Measurements from ENCODE around the gene RWDD2A.
"Not testable (repeated sequence)": the region's sequence is repeated elsewhere in the genome, so short reads cannot be mapped to it uniquely, and the experiment has no call there.

RWDD2A gene

DNA sequence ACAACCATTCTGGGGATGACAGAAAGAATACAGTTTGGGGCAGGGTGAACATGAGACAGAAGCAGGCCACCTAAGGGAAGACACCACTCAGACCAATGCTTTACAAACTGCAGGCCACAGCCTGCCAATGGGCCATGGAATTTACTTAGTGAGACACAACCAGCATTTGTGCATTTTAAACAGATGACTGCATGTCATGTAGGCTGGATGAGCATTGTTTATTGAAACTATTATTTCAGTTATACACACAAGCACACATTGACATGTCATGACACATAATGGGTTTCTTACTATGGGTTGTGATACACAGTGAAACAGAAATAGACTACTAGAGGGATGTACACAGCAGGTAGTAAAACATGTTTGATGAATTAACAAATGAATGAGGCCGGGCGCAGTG lies 8.1 kb upstream of the RWDD2A start:
- Mint-ChIP-seq H3K36me3 (ENCODE audit: low read depth) (peaks cover 64% of the 10 kb centered on the region), H3K9me3 (no peaks in the 10 kb centered on the region), H3K4me3 (no peak overlapping the region), H3K27ac (no peak overlapping the region), H3K27me3 (no peaks in the 10 kb centered on the region), H3K4me1 (ENCODE audit: low read depth) (peaks cover 4% of the 10 kb centered on the region)

DNA sequence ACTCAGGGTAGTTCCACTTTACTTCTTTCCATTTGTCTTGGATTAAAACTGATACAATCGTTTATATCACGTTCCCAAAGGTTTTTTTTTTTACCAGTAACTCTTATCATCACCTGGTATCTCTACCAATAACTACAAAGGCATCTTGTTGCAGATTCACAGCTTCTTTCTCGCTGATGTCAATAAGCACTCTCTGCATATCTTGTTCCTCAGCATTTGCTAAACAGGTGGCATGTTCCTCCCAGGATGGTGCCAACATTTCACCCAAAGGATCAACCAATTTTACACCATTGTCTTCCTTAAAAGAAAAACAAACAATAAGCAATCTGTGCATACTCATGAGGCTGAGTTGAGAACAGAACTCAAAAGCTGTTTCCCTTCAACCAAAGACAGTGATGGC lies 4.7 kb upstream of the RWDD2A start:
- H3K27ac Mint-ChIP-seq = no peak overlapping the region
- no peak overlapping the region for H3K4me3 Mint-ChIP-seq
- peaks cover 55% of the 10 kb centered on the region for H3K36me3 Mint-ChIP-seq (ENCODE audit: low read depth)

DNA sequence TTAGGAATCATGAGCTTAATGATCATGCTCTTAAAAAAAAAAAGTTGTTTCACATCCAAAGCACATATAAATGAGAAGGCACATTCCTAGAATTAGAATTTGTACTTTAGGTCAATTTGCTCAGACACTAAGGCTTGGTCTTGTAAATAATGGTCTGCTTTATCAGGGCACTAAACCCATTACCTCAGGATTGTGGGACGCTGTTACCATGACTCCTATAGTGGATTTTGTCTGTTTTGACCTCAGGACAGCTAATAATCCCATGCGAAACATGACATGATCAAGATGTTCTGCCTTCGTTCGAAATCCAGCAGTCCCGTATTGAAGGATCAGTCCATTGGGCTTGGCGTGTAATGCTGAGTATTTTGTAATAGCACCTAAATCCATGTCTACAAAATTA lies 2.5 kb upstream of the RWDD2A start:
- H3K27me3 Mint-ChIP-seq = no peaks in the 10 kb centered on the region
- peaks cover 36% of the 10 kb centered on the region for H3K36me3 Mint-ChIP-seq (ENCODE audit: low read depth)
- H3K4me1 Mint-ChIP-seq (ENCODE audit: low read depth) = peaks cover 34% of the 10 kb centered on the region
- H3K27ac Mint-ChIP-seq = no peak overlapping the region
- no peaks in the 10 kb centered on the region for H3K9me3 Mint-ChIP-seq
- no peak overlapping the region for H3K4me3 Mint-ChIP-seq

More for the DNA sequence above, 4.7 kb upstream of the RWDD2A start:
- Mint-ChIP-seq H3K4me1 (ENCODE audit: low read depth) (peaks cover 22% of the 10 kb centered on the region), H3K9me3 (no peaks in the 10 kb centered on the region), H3K27me3 (no peaks in the 10 kb centered on the region)

GRCh38 chr6:83191974-83192373 lies 1.2 kb upstream of the RWDD2A start:
- H3K9me3 Mint-ChIP-seq, H3K27me3 Mint-ChIP-seq: not testable (repeated sequence)
- peak overlapping the region; percentile 97 for H3K4me3 Mint-ChIP-seq
- peaks cover 34% of the 10 kb centered on the region for H3K36me3 Mint-ChIP-seq (ENCODE audit: low read depth)
- H3K4me1 Mint-ChIP-seq (ENCODE audit: low read depth) = peaks cover 34% of the 10 kb centered on the region
- peak overlapping the region; percentile 95 for H3K27ac Mint-ChIP-seq

DNA sequence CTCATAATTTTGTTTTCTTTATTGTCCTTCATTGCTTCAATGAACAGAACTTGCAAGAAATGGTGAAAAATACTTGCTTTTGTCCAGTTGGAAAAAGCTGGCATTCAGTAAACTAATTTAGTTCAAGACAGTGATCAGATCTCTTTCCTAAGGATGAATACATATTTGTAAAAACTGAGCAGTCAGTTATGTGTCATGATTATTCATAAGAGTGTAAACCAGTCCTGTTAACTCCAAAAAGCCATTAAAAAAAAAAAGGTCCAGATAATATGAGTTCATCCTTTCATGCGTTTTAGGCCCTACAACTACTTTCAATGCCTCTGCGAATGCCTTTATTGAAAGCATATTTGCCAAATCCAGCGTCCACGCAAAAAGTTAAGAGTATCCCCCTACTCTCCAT lies 701 bp upstream of the RWDD2A start:
- Mint-ChIP-seq H3K9me3 (no peaks in the 10 kb centered on the region), H3K4me3 (peak overlapping the region; percentile 97), H3K27ac (peak overlapping the region; percentile 95), H3K27me3 (no peaks in the 10 kb centered on the region), H3K36me3 (ENCODE audit: low read depth) (peaks cover 34% of the 10 kb centered on the region), H3K4me1 (ENCODE audit: low read depth) (peaks cover 34% of the 10 kb centered on the region)

GRCh38 chr6:83193747-83194566 lies 800 bp downstream of the RWDD2A start:
- peak overlapping the region; percentile 97 for H3K4me3 Mint-ChIP-seq
- no peaks in the 10 kb centered on the region for H3K27me3 Mint-ChIP-seq
- peaks cover 36% of the 10 kb centered on the region for H3K4me1 Mint-ChIP-seq (ENCODE audit: low read depth)
- peaks cover 27% of the 10 kb centered on the region for H3K36me3 Mint-ChIP-seq (ENCODE audit: low read depth)
- no peak overlapping the region for H3K27ac Mint-ChIP-seq
- H3K9me3 Mint-ChIP-seq = no peaks in the 10 kb centered on the region

GRCh38 chr6:83198486-83199172 lies 5.5 kb downstream of the RWDD2A start:
- H3K9me3 Mint-ChIP-seq = no peaks in the 10 kb centered on the region
- H3K36me3 Mint-ChIP-seq (ENCODE audit: low read depth) = peaks cover 6% of the 10 kb centered on the region
- no peaks in the 10 kb centered on the region for H3K27me3 Mint-ChIP-seq
- H3K4me3 Mint-ChIP-seq = no peak overlapping the region
- H3K27ac Mint-ChIP-seq = no peak overlapping the region
- H3K4me1 Mint-ChIP-seq (ENCODE audit: low read depth) = peaks cover 23% of the 10 kb centered on the region

DNA sequence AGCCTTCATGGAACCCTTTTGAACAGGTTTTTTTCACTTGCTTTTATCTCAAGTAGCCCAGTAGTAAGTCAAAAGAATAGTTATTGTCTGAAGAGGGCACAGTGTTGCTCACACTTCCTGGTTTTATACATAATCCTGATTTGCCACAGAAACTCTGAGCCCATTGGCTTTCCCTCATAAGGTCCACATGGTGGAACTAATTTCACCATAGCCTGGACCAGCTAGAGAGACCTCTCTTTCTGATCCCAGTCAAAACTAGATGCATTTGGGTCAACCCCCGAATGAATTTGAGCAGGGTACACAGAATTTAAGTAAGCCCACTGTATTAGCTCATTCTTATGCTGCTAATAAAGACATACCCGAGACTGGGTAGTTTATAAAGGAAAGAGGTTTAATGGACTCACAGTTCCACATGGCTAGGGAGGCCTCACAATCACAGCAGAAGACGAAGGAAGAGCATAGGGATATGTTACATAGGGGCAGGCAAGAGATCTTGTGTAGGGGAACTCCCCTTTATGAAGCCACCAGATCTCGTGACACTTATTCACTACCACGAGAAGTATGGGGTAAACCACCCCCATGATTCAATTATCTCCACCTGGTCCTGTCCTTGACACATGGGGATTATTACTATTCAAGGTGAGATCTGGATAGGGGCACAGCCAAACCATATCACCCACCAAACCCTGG lies 6.2 kb downstream of the RWDD2A start:
- Mint-ChIP-seq H3K27ac (no peak overlapping the region), H3K4me1 (ENCODE audit: low read depth) (peaks cover 18% of the 10 kb centered on the region), H3K4me3 (no peak overlapping the region), H3K9me3 (no peaks in the 10 kb centered on the region), H3K27me3 (no peaks in the 10 kb centered on the region), H3K36me3 (ENCODE audit: low read depth) (peaks cover 6% of the 10 kb centered on the region)

DNA sequence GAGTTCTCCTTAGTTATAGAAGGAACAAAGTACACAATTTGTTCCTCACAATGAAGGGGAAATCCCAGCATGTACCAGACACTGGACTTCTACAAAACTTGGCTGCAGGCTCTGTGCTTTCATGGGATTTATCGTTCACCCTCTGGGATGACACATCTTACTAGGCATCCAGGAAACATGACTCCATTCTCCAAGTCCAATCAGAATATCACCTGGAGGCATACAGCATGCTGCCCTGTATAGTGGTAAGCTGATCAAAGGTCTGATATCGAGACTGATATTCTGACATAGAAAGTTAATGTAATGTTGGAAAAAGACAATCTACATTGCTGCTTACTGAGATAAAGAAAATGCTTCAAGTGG lies 6.7 kb downstream of the RWDD2A start:
- H3K4me1 Mint-ChIP-seq (ENCODE audit: low read depth) = peaks cover 13% of the 10 kb centered on the region
- no peaks in the 10 kb centered on the region for H3K27me3 Mint-ChIP-seq
- H3K4me3 Mint-ChIP-seq = no peak overlapping the region
- H3K9me3 Mint-ChIP-seq = no peaks in the 10 kb centered on the region
- no peak overlapping the region for H3K27ac Mint-ChIP-seq
- peaks cover 6% of the 10 kb centered on the region for H3K36me3 Mint-ChIP-seq (ENCODE audit: low read depth)

DNA sequence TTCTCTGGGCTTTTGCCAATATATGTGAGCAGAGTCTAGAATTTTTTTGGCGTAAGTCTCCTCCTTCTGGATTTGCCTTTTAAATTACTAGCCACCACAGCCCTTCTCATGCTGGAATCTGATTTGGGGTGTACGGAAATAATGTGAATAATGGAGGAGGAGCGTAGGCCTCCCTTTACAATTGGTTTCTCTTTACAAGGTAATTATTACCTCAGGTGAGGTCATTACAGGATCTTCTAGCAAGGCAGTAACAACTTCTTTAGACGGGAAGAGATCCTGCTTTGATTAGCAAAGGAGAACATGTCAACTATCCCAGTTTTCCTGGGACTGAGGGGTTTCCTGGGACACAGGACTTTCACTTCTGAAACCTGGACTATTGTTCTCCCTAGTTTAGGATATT lies 8.9 kb downstream of the RWDD2A start:
- no peak overlapping the region for H3K4me3 Mint-ChIP-seq
- peaks cover 8% of the 10 kb centered on the region for H3K27me3 Mint-ChIP-seq

DNA sequence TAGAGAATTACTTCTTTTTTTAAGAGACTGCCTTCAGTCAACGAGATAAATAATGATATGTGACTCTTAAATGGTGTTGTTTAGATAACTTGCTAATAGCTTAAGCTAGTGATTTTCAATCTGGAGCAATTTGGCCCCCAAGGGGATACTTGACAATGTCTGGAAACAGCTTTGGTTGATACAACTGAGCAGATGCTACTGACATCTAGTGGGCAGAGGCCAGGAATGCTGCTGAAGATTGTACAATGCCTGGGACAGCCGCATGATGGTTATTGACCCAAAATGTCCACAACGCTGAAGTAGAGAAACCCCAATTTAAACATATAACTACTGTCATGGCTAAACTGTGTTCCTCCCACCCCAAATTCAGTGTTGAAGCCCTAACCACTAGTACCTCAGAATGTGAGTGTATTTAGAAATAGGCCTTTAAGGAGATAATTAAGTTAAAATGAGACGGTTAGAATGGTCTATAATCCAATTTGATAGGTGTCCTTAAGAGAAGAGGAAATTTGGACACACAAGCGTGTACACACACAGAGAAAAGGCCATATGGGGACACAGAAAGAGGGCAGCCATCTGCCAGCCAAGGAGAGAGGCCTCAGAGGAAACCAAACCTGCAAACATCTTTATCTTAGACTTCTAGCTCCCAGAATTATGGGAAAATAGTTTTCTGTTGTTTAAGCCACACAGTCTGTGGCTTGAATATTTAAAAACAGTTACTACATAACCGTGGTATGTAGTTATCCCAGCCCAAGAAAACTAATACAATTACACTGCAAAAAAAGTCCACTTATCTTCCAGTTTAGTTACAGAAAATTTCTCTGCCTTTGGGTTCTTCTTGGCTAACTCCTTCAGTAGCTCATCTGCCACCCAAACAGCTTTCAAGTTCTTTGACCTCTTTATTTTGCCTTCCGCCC lies 22.2 kb downstream of the RWDD2A start:
- no peaks in the 10 kb centered on the region for H3K9me3 Mint-ChIP-seq
- H3K36me3 Mint-ChIP-seq (ENCODE audit: low read depth) = no peaks in the 10 kb centered on the region
- H3K27me3 Mint-ChIP-seq = peaks cover 26% of the 10 kb centered on the region
- H3K4me1 Mint-ChIP-seq (ENCODE audit: low read depth) = no peaks in the 10 kb centered on the region
- no peak overlapping the region for H3K27ac Mint-ChIP-seq
- no peak overlapping the region for H3K4me3 Mint-ChIP-seq

More for the DNA sequence above, 8.9 kb downstream of the RWDD2A start:
- Mint-ChIP-seq H3K4me1 (ENCODE audit: low read depth) (peaks cover 10% of the 10 kb centered on the region), H3K9me3 (no peaks in the 10 kb centered on the region), H3K27ac (no peak overlapping the region), H3K36me3 (ENCODE audit: low read depth) (no peaks in the 10 kb centered on the region)

GRCh38 chr6:83216806-83217205 lies 23.6 kb downstream of the RWDD2A start:
- Mint-ChIP-seq H3K27ac (no peak overlapping the region), H3K4me1 (ENCODE audit: low read depth) (no peaks in the 10 kb centered on the region), H3K27me3 (peaks cover 15% of the 10 kb centered on the region)

GRCh38 chr6:83218646-83219045 lies 25.5 kb downstream of the RWDD2A start:
- no peaks in the 10 kb centered on the region for H3K9me3 Mint-ChIP-seq
- H3K27ac Mint-ChIP-seq = no peak overlapping the region
- H3K4me1 Mint-ChIP-seq (ENCODE audit: low read depth) = no peaks in the 10 kb centered on the region
- peaks cover 9% of the 10 kb centered on the region for H3K27me3 Mint-ChIP-seq
- no peaks in the 10 kb centered on the region for H3K36me3 Mint-ChIP-seq (ENCODE audit: low read depth)
- no peak overlapping the region for H3K4me3 Mint-ChIP-seq

More at GRCh38 chr6:83216806-83217205, 23.6 kb downstream of the RWDD2A start:
- no peaks in the 10 kb centered on the region for H3K36me3 Mint-ChIP-seq (ENCODE audit: low read depth)
- no peak overlapping the region for H3K4me3 Mint-ChIP-seq
- H3K9me3 Mint-ChIP-seq = no peaks in the 10 kb centered on the region

DNA sequence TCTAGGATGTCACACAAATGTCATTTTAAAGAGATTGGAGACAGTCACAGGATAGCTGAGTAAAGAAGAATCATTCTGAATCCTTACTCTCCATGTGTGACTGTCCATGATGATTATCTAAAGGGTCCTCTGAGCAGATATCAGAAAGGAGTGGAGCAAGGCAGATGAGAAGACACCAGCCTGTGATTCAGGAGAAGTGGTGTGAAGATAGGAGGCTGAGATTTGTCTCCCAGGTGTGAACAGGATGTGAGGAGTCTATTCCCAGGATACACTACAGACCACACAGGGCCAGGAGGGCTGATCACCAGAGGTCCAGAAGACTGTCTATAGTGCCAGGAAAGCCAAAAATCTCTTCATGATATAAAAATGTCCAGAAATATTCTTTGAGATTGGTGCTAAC lies 27.0 kb downstream of the RWDD2A start:
- H3K4me1 Mint-ChIP-seq (ENCODE audit: low read depth) = no peaks in the 10 kb centered on the region
- H3K27ac Mint-ChIP-seq = no peak overlapping the region
- H3K9me3 Mint-ChIP-seq = no peaks in the 10 kb centered on the region
- peaks cover 4% of the 10 kb centered on the region for H3K27me3 Mint-ChIP-seq
- no peak overlapping the region for H3K4me3 Mint-ChIP-seq
- no peaks in the 10 kb centered on the region for H3K36me3 Mint-ChIP-seq (ENCODE audit: low read depth)
